Stomach (tissue), 4 donors: ENCODE data around the gene ATP11A.

ENCODE experiments used
- CTCF ChIP-seq, 7 experiments: fragments of 450-650 bp in 4 of 7; fragments of 200-600 bp in 3 of 7; sonication (generic) in 3 of 7; IDR thresholded peaks; one replicate each; pipeline ENCODE4 v1.5.1; 2016 to 2019; ENCODE audit warnings: antibody characterized with exemption in 7 of 7, control low read depth in 2 of 7, mild to moderate bottlenecking in 1 of 7
- POLR2A ChIP-seq, 4 donors: fragments of 450-650 bp; IDR thresholded peaks; one replicate each; pipeline ENCODE4 v1.6.1; 2016; ENCODE audit warnings: antibody characterized with exemption in 4 of 4, control low read depth in 2 of 4, mild to moderate bottlenecking in 1 of 4, moderate library complexity in 1 of 4
- POLR2AphosphoS5 ChIP-seq, 3 donors: sonication (generic); formaldehyde crosslinking; IDR thresholded peaks; one replicate each; pipeline ENCODE4 v1.6.1; 2016; ENCODE audit warnings: antibody characterized with exemption in 3 of 3

- TF ChIP-seq CTCF (IDR thresholded peaks at IDR 0.05) (no peak), POLR2A (IDR thresholded peaks at IDR 0.05) (no peak), POLR2AphosphoS5 (IDR thresholded peaks at IDR 0.05) (no peak)
Observed at GRCh38 chr13:112903071-112903577, 213.3 kb downstream of the ATP11A start.
